Neutrophil (primary cell): ENCODE data around the gene NPC1.

Experiments used
- H3K27ac ChIP-seq: fragments of 200-600 bp; sonication (generic); 2 replicates; pipeline ENCODE4 v1.5.1; 2016; ENCODE audit warnings: mild to moderate bottlenecking, moderate library complexity
- H3K27me3 ChIP-seq: fragments of 200-600 bp; sonication (generic); 2 replicates; pipeline ENCODE4 v1.6.0; 2016; ENCODE audit warnings: mild to moderate bottlenecking
- H3K36me3 ChIP-seq: fragments of 200-600 bp; sonication (generic); 2 replicates; pipeline ENCODE4 v1.5.1; 2017
- H3K4me1 ChIP-seq, 2 experiments: fragments of 200-600 bp in 1 of 2; sonication (generic) in 1 of 2; 1 replicate in 1 of 2; 2 replicates in 1 of 2; pipeline versions ENCODE4 v1.5.1 to v1.6.1; 2013 to 2016; ENCODE audit warnings: low read depth in 1 of 2, low read length in 1 of 2, mild to moderate bottlenecking in 1 of 2, moderate library complexity in 1 of 2; ENCODE audit not compliant: control insufficient read depth in 1 of 2, insufficient read depth in 1 of 2
- H3K4me3 ChIP-seq, 2 experiments: fragments of 200-600 bp in 1 of 2; sonication (generic) in 1 of 2; 1 replicate in 1 of 2; 2 replicates in 1 of 2; pipeline ENCODE4 v1.5.1; 2013 to 2016; ENCODE audit warnings: low read depth in 1 of 2, low read length in 1 of 2, mild to moderate bottlenecking in 1 of 2, moderate library complexity in 1 of 2
- H3K9me3 ChIP-seq: fragments of 200-600 bp; sonication (generic); 2 replicates; pipeline ENCODE4 v1.5.1; 2016
- TF ChIP-seq, protein P1 (sequence below): fragments of 200-600 bp; sonication (generic); IDR thresholded peaks from 2 replicates; pipeline ENCODE4 v1.5.1; 2016; ENCODE audit warnings: antibody characterized with exemption

Gene NPC1

DNA sequence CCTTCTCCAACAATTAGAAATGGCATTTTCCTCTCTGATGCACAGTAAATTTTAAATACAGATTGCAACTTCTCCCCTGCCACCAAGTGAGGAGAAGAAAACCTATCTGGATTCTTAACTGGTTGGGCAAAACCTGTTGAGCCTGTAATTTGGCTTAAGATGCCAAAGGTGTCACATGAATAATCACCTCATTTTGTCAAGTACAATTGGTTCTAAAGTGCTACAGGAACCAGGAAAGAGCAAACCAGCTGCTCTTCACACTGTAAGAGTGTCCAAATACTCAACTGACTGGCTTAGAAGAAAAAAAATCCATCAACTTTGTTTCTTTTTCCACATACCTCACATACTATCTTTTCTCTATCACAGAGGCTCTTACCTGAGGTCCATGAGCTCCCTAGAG lies 35.4 kb downstream of the NPC1 start:
- H3K36me3 ChIP-seq, result peaks cover 85% of the 10 kb centered on the region

DNA sequence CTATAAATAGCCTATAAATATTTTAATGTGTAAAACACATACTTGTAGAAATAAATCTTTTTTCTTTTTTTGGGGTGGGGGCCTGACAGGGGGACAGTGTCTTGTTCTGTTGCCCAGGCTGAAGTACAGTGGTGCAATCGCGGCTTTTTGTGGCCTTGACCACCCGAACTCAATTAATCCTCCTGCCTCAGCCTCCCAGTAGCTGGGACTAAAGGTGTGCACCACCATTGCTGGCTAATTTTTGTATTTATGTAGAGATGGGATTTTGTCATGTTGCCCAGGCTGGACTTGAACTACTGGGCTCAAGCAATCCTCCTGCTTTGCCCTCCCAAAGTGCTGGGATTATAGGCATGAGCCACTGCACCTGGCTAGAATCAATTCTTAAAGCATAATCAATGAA lies 37.6 kb downstream of the NPC1 start:
- Histone ChIP-seq H3K4me1 (no peaks in the 10 kb centered on the region), H3K4me3 (no peak overlapping the region), H3K36me3 (peaks cover 85% of the 10 kb centered on the region), H3K27ac (no peak overlapping the region), H3K27me3 (no peaks in the 10 kb centered on the region), H3K9me3 (no peaks in the 10 kb centered on the region)
- TF ChIP-seq, protein P1, sequence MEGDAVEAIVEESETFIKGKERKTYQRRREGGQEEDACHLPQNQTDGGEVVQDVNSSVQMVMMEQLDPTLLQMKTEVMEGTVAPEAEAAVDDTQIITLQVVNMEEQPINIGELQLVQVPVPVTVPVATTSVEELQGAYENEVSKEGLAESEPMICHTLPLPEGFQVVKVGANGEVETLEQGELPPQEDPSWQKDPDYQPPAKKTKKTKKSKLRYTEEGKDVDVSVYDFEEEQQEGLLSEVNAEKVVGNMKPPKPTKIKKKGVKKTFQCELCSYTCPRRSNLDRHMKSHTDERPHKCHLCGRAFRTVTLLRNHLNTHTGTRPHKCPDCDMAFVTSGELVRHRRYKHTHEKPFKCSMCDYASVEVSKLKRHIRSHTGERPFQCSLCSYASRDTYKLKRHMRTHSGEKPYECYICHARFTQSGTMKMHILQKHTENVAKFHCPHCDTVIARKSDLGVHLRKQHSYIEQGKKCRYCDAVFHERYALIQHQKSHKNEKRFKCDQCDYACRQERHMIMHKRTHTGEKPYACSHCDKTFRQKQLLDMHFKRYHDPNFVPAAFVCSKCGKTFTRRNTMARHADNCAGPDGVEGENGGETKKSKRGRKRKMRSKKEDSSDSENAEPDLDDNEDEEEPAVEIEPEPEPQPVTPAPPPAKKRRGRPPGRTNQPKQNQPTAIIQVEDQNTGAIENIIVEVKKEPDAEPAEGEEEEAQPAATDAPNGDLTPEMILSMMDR, result no peak

More for the DNA sequence above, 35.4 kb downstream of the NPC1 start:
- no peak overlapping the region for H3K27ac ChIP-seq
- TF ChIP-seq, protein P1, result no peak
- H3K9me3 ChIP-seq, result no peaks in the 10 kb centered on the region
- no peaks in the 10 kb centered on the region for H3K4me1 ChIP-seq
- no peak overlapping the region for H3K4me3 ChIP-seq
- H3K27me3 ChIP-seq, result no peaks in the 10 kb centered on the region

DNA sequence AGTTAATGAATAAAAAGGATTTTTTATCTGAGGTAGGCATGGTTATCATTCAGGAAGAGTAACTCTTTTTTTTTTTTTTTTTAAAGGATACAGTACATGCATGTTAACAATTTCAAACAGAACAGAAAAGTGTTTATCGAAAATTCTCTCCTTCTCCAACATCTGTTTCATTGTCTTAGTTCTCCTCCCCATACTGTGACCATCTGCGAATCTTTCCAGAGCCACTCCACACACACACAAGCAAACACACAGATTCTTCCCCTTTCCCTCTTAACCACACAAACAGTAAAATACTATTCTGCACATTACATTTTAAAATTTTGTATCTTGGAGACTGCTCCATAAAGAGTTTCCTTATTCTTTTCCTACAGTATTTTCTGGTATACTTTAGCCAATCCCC lies 38.0 kb downstream of the NPC1 start:
- Histone ChIP-seq H3K4me3 (no peak overlapping the region), H3K27ac (no peak overlapping the region), H3K4me1 (no peaks in the 10 kb centered on the region), H3K9me3 (no peaks in the 10 kb centered on the region), H3K27me3 (no peaks in the 10 kb centered on the region), H3K36me3 (peaks cover 83% of the 10 kb centered on the region)
- TF ChIP-seq, protein P1, result no peak

DNA sequence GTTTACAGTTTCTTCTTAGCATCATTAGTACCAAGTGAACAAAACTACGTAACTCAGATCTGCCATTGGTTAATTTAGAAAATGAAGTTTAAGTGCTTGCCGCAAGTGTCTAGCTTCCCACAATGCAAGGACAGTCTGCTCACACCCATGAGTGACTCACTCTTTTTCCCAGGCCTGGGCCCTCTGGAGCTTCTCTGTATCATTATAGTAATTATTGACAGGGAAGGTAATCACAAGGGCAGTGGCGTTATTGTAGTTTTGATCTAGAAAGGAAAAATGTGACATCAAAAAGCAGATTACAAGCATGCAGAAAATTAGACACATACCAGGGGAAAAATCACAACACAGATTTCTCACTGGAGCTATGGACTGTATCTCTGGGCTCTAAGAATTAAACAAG lies 38.5 kb downstream of the NPC1 start:
- H3K9me3 ChIP-seq, result no peaks in the 10 kb centered on the region
- TF ChIP-seq, protein P1, result no peak
- H3K4me3 ChIP-seq, result no peak overlapping the region
- no peak overlapping the region for H3K27ac ChIP-seq
- H3K36me3 ChIP-seq, result peaks cover 81% of the 10 kb centered on the region
- H3K4me1 ChIP-seq, result peaks cover 0 to 4% of the 10 kb centered on the region in 2 experiments
- H3K27me3 ChIP-seq, result no peaks in the 10 kb centered on the region

DNA sequence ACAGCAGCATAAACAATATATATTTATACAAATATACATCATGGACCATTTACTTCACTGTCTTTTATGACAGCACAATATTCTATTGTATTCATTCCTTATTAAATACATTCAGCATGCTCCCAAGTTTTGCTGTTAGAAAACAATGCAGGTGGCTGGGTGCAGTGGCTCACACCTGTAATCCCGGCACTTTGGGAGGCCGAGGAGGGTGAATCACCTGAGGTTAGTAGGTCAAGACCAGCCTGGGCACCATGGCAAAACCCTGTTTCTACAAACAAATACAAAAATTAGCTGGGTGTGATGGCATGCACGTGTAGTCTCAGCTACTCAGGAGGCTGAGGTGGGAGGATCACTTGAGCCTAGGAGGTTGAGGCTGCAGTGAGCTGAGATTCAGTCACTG lies 39.0 kb downstream of the NPC1 start:
- Histone ChIP-seq H3K4me3 (no peak overlapping the region), H3K36me3 (peaks cover 81% of the 10 kb centered on the region), H3K9me3 (no peaks in the 10 kb centered on the region), H3K27ac (no peak overlapping the region), H3K27me3 (no peaks in the 10 kb centered on the region), H3K4me1 (peaks cover 0 to 9% of the 10 kb centered on the region in 2 experiments)
- TF ChIP-seq, protein P1, result no peak
